Astrocyte (in vitro differentiated cells and primary cell): ENCODE measurements around the gene VMA21. TPM values are rescaled to one million over a fixed set of nuclear protein-coding genes. Genes with fewer than 3 reads are reported as not detected.

Source experiments
- DNase-seq: peaks from one replicate; pipeline ENCODE4 v3.0.0-alpha.2; 2010; ENCODE audit warnings: low read depth
- FAIRE-seq: peaks from 2 replicates; lab custom pipeline; 2011; peaks lifted over from hg19 to GRCh38; lab: Jason Lieb, UNC
- H2AFZ ChIP-seq: 2 replicates; pipeline ENCODE4 v1.6.0; 2012; ENCODE audit warnings: low read depth, low read length, inconsistent platforms
- H3K27ac ChIP-seq: 2 replicates; pipeline ENCODE4 v1.5.1; 2011; ENCODE audit warnings: low read depth, low read length, inconsistent platforms
- H3K27me3 ChIP-seq: 2 replicates; pipeline ENCODE4 v1.6.0; 2011; ENCODE audit warnings: low read length, inconsistent platforms; ENCODE audit not compliant: insufficient read depth
- H3K36me3 ChIP-seq: 2 replicates; pipeline ENCODE4 v1.5.1; 2011; ENCODE audit warnings: low read length, inconsistent platforms; ENCODE audit not compliant: insufficient read depth
- H3K4me1 ChIP-seq: 2 replicates; pipeline ENCODE4 v1.5.1; 2011; ENCODE audit warnings: low read length, inconsistent platforms; ENCODE audit not compliant: insufficient read depth
- H3K4me2 ChIP-seq: 2 replicates; pipeline ENCODE4 v1.6.0; 2012; ENCODE audit warnings: low read length, inconsistent platforms
- H3K4me3 ChIP-seq: 2 replicates; pipeline ENCODE4 v1.5.1; 2011; ENCODE audit warnings: low read depth, mild to moderate bottlenecking, low read length, inconsistent platforms; ENCODE audit not compliant: insufficient read depth
- H3K79me2 ChIP-seq: 2 replicates; pipeline ENCODE4 v1.6.0; 2012; ENCODE audit warnings: mild to moderate bottlenecking, low read length, inconsistent platforms; ENCODE audit not compliant: insufficient read depth
- H3K9ac ChIP-seq: 2 replicates; pipeline ENCODE4 v1.6.0; 2012; ENCODE audit warnings: mild to moderate bottlenecking, low read length, inconsistent platforms
- H3K9me3 ChIP-seq: 2 replicates; pipeline ENCODE4 v1.5.1; 2012; ENCODE audit warnings: low read depth, mild to moderate bottlenecking, low read length, inconsistent platforms; ENCODE audit not compliant: insufficient read depth
- H4K20me1 ChIP-seq: 2 replicates; pipeline ENCODE4 v1.6.0; 2012; ENCODE audit warnings: low read length, inconsistent platforms; ENCODE audit not compliant: insufficient read depth
- H3K27ac Mint-ChIP-seq: one replicate; pipeline ENCODE4 v1.8.0; 2021; ENCODE audit warnings: mild to moderate bottlenecking, mixed read lengths; ENCODE audit not compliant: unreplicated experiment
- H3K27me3 Mint-ChIP-seq: one replicate; pipeline ENCODE4 v1.8.0; 2021; ENCODE audit warnings: low read depth, mixed read lengths; ENCODE audit not compliant: unreplicated experiment
- H3K36me3 Mint-ChIP-seq: one replicate; pipeline ENCODE4 v1.8.0; 2021; ENCODE audit warnings: low read depth, mixed read lengths; ENCODE audit not compliant: unreplicated experiment
- H3K4me1 Mint-ChIP-seq: one replicate; pipeline ENCODE4 v1.8.0; 2021; ENCODE audit warnings: low read depth, mixed read lengths; ENCODE audit not compliant: unreplicated experiment
- H3K4me3 Mint-ChIP-seq: one replicate; pipeline ENCODE4 v1.8.0; 2021; ENCODE audit warnings: mild to moderate bottlenecking, moderate library complexity, mixed read lengths; ENCODE audit not compliant: unreplicated experiment
- H3K9me3 Mint-ChIP-seq: one replicate; pipeline ENCODE4 v1.8.0; 2021; ENCODE audit warnings: mild to moderate bottlenecking, mixed read lengths; ENCODE audit not compliant: unreplicated experiment
- CTCF ChIP-seq: IDR thresholded peaks from 2 replicates; pipeline ENCODE4 v1.5.1; 2011; ENCODE audit warnings: low read depth, mild to moderate bottlenecking, inconsistent platforms, low read length, moderate library complexity; ENCODE audit not compliant: insufficient read depth
- EZH2 ChIP-seq: IDR thresholded peaks from 2 replicates; pipeline ENCODE4 v1.6.1; 2012; ENCODE audit warnings: mild to moderate bottlenecking, low read length, inconsistent platforms; ENCODE audit not compliant: insufficient read depth
- total RNA-seq: library from RNA; stranded (reverse); gene quantifications from 2 replicates; pipeline ENCODE4 v1.2.1, GENCODE V29; 2021

VMA21 gene
- total RNA-seq, 1 donor from 2014 or later = 41.6 TPM

- H3K4me3 Mint-ChIP-seq = no peak overlapping the region
These were observed 36.8 kb upstream of the VMA21 start for GRCh38 chrX:151359931-151360871.

DNA sequence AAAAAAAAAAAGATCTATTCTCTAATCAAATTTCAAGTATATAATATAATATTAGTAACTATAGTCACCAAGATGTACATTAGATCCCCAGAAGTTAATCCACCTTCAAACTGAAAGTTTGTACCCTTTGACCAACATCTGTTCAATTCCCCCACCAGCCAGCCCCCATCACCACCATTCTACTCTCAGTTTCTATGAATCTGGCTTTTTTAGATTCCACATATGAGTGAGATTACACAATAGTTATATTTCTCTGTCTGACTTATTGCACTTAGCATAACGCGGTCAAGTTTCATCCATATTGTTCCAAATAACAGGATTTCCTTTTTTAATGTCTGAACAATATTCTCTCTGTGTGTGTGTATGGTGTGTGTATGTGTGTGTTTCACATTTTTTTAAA, 33.7 kb upstream of the VMA21 start:
- Histone ChIP-seq H4K20me1 (no peaks in the 10 kb centered on the region), H3K9ac (no peak overlapping the region), H3K4me2 (no peak overlapping the region), H3K9me3 (no peaks in the 10 kb centered on the region), H3K27me3 (peaks cover 4% of the 10 kb centered on the region), H3K4me3 (no peak overlapping the region), H3K36me3 (no peaks in the 10 kb centered on the region), H2AFZ (no peak overlapping the region), H3K79me2 (no peaks in the 10 kb centered on the region), H3K27ac (no peak overlapping the region), H3K4me1 (no peaks in the 10 kb centered on the region)
- H3K27ac Mint-ChIP-seq = no peak overlapping the region
- DNase-seq (no peak), FAIRE-seq (peak; percentile 54)
- H3K27me3 Mint-ChIP-seq = peaks cover 11% of the 10 kb centered on the region
- H3K4me3 Mint-ChIP-seq = no peak overlapping the region
- no peaks in the 10 kb centered on the region for H3K36me3 Mint-ChIP-seq
- H3K9me3 Mint-ChIP-seq = no peaks in the 10 kb centered on the region
- no peak for TF ChIP-seq EZH2
- TF ChIP-seq CTCF = no peak
- H3K4me1 Mint-ChIP-seq = no peaks in the 10 kb centered on the region

More at GRCh38 chrX:151359931-151360871, 36.8 kb upstream of the VMA21 start:
- no peaks in the 10 kb centered on the region for H3K4me1 Mint-ChIP-seq
- H3K27me3 Mint-ChIP-seq = peaks cover 13% of the 10 kb centered on the region
- no peak overlapping the region for H3K27ac ChIP-seq
- no peak overlapping the region for H3K4me3 ChIP-seq
- H3K9me3 Mint-ChIP-seq = no peaks in the 10 kb centered on the region
- H3K79me2 ChIP-seq = no peaks in the 10 kb centered on the region
- no peaks in the 10 kb centered on the region for H4K20me1 ChIP-seq
- H2AFZ ChIP-seq = no peak overlapping the region
- H3K9me3 ChIP-seq = no peaks in the 10 kb centered on the region
- no peaks in the 10 kb centered on the region for H3K4me1 ChIP-seq
- no peaks in the 10 kb centered on the region for H3K36me3 Mint-ChIP-seq
- no peak overlapping the region for H3K9ac ChIP-seq
- DNase-seq (no peak), FAIRE-seq (no peak)
- peaks cover 4% of the 10 kb centered on the region for H3K27me3 ChIP-seq
- TF ChIP-seq EZH2 = no peak
- TF ChIP-seq CTCF = peak; percentile 24
- H3K36me3 ChIP-seq = no peaks in the 10 kb centered on the region
- H3K4me2 ChIP-seq = no peak overlapping the region
- no peak overlapping the region for H3K27ac Mint-ChIP-seq

GRCh38 chrX:151365579-151365978, 31.4 kb upstream of the VMA21 start:
- H3K36me3 Mint-ChIP-seq = no peaks in the 10 kb centered on the region
- H3K4me2 ChIP-seq = no peak overlapping the region
- DNase-seq (no peak), FAIRE-seq (no peak)
- no peaks in the 10 kb centered on the region for H4K20me1 ChIP-seq
- no peaks in the 10 kb centered on the region for H3K79me2 ChIP-seq
- H3K9ac ChIP-seq = no peak overlapping the region
- H3K27me3 Mint-ChIP-seq = peaks cover 4% of the 10 kb centered on the region
- H3K9me3 Mint-ChIP-seq = peaks cover 2% of the 10 kb centered on the region
- no peak overlapping the region for H3K27ac ChIP-seq
- H3K27me3 ChIP-seq = no peaks in the 10 kb centered on the region
- no peaks in the 10 kb centered on the region for H3K4me1 Mint-ChIP-seq
- no peaks in the 10 kb centered on the region for H3K4me1 ChIP-seq
- no peak overlapping the region for H2AFZ ChIP-seq
- H3K27ac Mint-ChIP-seq = no peak overlapping the region
- H3K4me3 Mint-ChIP-seq = no peak overlapping the region
- no peaks in the 10 kb centered on the region for H3K36me3 ChIP-seq
- H3K9me3 ChIP-seq = no peaks in the 10 kb centered on the region
- no peak overlapping the region for H3K4me3 ChIP-seq
- no peak for TF ChIP-seq CTCF
- TF ChIP-seq EZH2 = no peak
